OCI-LY3 (cell line): ENCODE data around the gene ASTN2.

Source experiments
- H2AFZ ChIP-seq: fragments of 200-600, 300-600 bp; shearing (Covaris generic); 2 replicates; pipeline ENCODE4 v1.6.0; 2014; ENCODE audit warnings: antibody characterized with exemption, low read depth, low read length
- H3K27ac ChIP-seq: fragments of 200-600, 300-600 bp; sonication (generic); 2 replicates; pipeline ENCODE4 v1.5.1; 2014; ENCODE audit warnings: mild to moderate bottlenecking, low read length, moderate library complexity, mixed read lengths
- H3K27me3 ChIP-seq: fragments of 200-600, 300-600 bp; sonication (generic); 2 replicates; pipeline ENCODE4 v1.6.1; 2014; ENCODE audit warnings: low read depth, low read length, mixed read lengths
- H3K36me3 ChIP-seq: fragments of 200-600, 300-600 bp; sonication (generic); replicated peaks from 2 replicates; pipeline ENCODE3; 2014; ENCODE audit warnings: low read depth, low read length, mixed read lengths
- H3K4me1 ChIP-seq: fragments of 300-600, 200-600 bp; sonication (generic); 2 replicates; pipeline ENCODE4 v1.6.1; 2014; ENCODE audit warnings: low read length, mixed read lengths
- H3K4me2 ChIP-seq: fragments of 200-600, 300-600 bp; sonication (generic); 2 replicates; pipeline ENCODE4 v1.6.1; 2014; ENCODE audit warnings: low read length, mixed read lengths
- H3K4me3 ChIP-seq: fragments of 300-600, 200-600 bp; sonication (generic); 2 replicates; pipeline ENCODE4 v1.5.1; 2014; ENCODE audit warnings: antibody characterized with exemption, mild to moderate bottlenecking, low read length, moderate library complexity
- H3K79me2 ChIP-seq: fragments of 300-600, 200-600 bp; shearing (Covaris generic); 2 replicates; pipeline ENCODE4 v1.6.1; 2014; ENCODE audit warnings: mild to moderate bottlenecking, low read length, mixed read lengths
- H3K9ac ChIP-seq: fragments of 300-600, 200-600 bp; shearing (Covaris generic); 2 replicates; pipeline ENCODE4 v1.6.0; 2014; ENCODE audit warnings: mild to moderate bottlenecking, low read length, moderate library complexity
- H3K9me3 ChIP-seq: fragments of 200-600, 300-600 bp; shearing (Covaris generic); 2 replicates; pipeline ENCODE4 v1.6.1; 2014; ENCODE audit warnings: low read length, mixed read lengths; ENCODE audit not compliant: insufficient read depth
- H4K20me1 ChIP-seq: fragments of 200-600, 300-600 bp; sonication (generic); 2 replicates; pipeline ENCODE4 v1.6.1; 2016; ENCODE audit warnings: low read length, mixed read lengths; ENCODE audit not compliant: insufficient read depth
- EZH2phosphoT487 ChIP-seq: fragments of 200-600 bp; shearing (Covaris generic); IDR thresholded peaks from 2 replicates; pipeline ENCODE4 v1.6.1; 2018; ENCODE audit warnings: antibody characterized with exemption, mixed run types, low read depth
- TF ChIP-seq, protein P1 (sequence below): fragments of 200-600, 300-600 bp; sonication (generic); IDR thresholded peaks from 2 replicates; pipeline ENCODE4 v1.5.1; 2014; ENCODE audit warnings: antibody characterized with exemption, low read length, low read depth

The ASTN2 gene

DNA sequence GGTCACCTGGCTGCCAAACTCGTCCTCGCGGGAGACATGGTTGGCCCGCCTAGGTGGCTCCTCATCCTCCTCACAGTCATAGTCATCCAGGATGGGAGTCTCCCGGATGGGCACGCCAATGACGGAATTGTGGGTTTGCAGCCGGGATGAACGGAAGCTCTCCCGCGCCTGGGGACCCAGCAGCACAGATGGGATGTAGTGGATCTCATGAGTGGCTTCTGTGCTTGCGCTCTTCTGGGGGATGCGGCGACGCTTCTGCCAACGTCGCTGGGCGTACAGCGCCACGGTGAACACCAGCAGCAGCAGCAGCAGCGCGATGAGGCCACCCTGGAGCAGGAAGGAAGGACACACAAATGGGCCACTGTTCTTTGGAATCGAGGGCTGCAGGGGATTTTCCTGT is 200.4 kb downstream of the ASTN2 start:
- Histone ChIP-seq H3K27me3 (no peaks in the 10 kb centered on the region; the same call in 1 of the 2 replicates), H3K4me2 (no peak overlapping the region), H3K27ac (no peak overlapping the region), H2AFZ (no peak overlapping the region), H3K9ac (no peak overlapping the region), H3K9me3 (no peaks in the 10 kb centered on the region), H4K20me1 (no peaks in the 10 kb centered on the region), H3K79me2 (no peaks in the 10 kb centered on the region), H3K4me1 (no peaks in the 10 kb centered on the region), H3K36me3 (no peaks in the 10 kb centered on the region), H3K4me3 (no peak overlapping the region)
- TF ChIP-seq EZH2phosphoT487 = no peak
- TF ChIP-seq, protein P1, sequence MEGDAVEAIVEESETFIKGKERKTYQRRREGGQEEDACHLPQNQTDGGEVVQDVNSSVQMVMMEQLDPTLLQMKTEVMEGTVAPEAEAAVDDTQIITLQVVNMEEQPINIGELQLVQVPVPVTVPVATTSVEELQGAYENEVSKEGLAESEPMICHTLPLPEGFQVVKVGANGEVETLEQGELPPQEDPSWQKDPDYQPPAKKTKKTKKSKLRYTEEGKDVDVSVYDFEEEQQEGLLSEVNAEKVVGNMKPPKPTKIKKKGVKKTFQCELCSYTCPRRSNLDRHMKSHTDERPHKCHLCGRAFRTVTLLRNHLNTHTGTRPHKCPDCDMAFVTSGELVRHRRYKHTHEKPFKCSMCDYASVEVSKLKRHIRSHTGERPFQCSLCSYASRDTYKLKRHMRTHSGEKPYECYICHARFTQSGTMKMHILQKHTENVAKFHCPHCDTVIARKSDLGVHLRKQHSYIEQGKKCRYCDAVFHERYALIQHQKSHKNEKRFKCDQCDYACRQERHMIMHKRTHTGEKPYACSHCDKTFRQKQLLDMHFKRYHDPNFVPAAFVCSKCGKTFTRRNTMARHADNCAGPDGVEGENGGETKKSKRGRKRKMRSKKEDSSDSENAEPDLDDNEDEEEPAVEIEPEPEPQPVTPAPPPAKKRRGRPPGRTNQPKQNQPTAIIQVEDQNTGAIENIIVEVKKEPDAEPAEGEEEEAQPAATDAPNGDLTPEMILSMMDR = no peak

DNA sequence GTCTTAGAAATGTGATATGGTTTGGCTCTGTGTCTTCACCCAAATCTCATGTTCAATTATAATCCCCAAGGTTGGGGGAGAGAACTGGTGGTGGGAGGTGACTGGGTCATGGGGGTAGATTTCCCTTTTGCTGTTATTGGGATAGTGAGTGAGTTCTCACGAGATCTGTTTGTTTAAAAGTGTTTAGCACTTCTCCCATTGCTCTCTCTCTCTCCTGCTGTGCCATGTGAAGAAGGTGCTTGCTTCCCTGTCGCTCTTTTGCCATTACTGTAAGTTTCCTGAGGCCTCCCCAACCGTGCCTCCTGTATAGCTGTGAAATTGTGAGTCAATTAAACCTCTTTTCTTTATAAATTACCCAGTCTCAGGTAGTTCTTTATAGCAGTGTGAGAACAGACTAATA is 203.6 kb downstream of the ASTN2 start:
- H3K27me3 ChIP-seq = no peaks in the 10 kb centered on the region; the same call in 1 of the 2 replicates
- H3K36me3 ChIP-seq = no peaks in the 10 kb centered on the region
- TF ChIP-seq EZH2phosphoT487 = no peak
- TF ChIP-seq, protein P1 = no peak
- no peak overlapping the region for H3K9ac ChIP-seq
- no peak overlapping the region for H3K4me3 ChIP-seq
- no peak overlapping the region for H3K27ac ChIP-seq
- no peaks in the 10 kb centered on the region for H4K20me1 ChIP-seq
- H3K4me1 ChIP-seq = no peaks in the 10 kb centered on the region
- no peaks in the 10 kb centered on the region for H3K9me3 ChIP-seq
- no peak overlapping the region for H2AFZ ChIP-seq
- no peak overlapping the region for H3K4me2 ChIP-seq
- no peaks in the 10 kb centered on the region for H3K79me2 ChIP-seq

DNA sequence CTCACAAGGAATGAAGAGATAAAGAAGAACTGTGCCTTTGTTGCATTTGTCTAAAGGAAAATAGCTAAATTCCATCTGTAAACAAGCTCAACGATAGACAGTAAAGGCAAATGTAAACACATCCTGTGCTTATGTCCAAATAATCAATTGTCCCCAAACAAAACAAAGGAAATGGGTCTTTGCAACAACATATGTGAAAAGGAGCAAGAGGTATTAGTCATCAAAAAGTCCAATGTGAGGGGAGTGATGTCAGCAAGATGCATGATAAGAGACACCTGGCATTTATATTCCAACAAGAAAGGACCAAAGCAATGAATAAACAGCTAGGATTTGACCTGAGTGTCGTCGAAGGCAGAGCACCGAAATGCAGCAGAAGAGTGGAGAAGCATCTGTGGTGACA is 209.1 kb downstream of the ASTN2 start:
- Histone ChIP-seq H3K9ac (no peak overlapping the region), H3K4me3 (no peak overlapping the region), H3K79me2 (no peaks in the 10 kb centered on the region), H3K36me3 (no peaks in the 10 kb centered on the region), H3K27ac (no peak overlapping the region), H3K4me1 (no peaks in the 10 kb centered on the region), H4K20me1 (no peaks in the 10 kb centered on the region), H2AFZ (no peak overlapping the region), H3K9me3 (no peaks in the 10 kb centered on the region), H3K27me3 (no peaks in the 10 kb centered on the region; the same call in 1 of the 2 replicates), H3K4me2 (no peak overlapping the region)
- TF ChIP-seq, protein P1 = no peak
- no peak for TF ChIP-seq EZH2phosphoT487

DNA sequence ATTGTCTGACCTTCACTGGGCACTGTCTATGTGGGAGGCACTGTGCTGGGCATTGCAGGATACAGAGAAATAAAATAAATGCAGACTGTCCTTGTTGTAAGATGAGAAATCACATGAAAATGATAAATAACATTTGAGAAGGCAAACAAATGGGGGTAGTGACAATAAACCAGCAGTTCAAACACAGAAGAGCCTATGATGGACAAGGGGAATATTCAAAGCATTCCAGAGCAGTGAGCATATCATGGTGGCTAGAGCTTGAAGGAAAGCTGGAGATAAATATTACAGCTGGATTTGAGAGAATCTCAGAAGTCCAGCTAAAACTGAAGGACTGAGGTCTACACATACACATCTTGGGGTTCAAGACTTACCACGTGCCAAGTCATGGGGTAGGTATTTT is 209.9 kb downstream of the ASTN2 start:
- Histone ChIP-seq H3K4me2 (no peak overlapping the region), H3K9me3 (no peaks in the 10 kb centered on the region), H3K36me3 (no peaks in the 10 kb centered on the region), H3K9ac (no peak overlapping the region), H3K27me3 (no peaks in the 10 kb centered on the region), H3K27ac (no peak overlapping the region), H3K79me2 (no peaks in the 10 kb centered on the region), H4K20me1 (no peaks in the 10 kb centered on the region), H3K4me1 (no peaks in the 10 kb centered on the region), H2AFZ (no peak overlapping the region), H3K4me3 (no peak overlapping the region)
- TF ChIP-seq EZH2phosphoT487 = no peak
- TF ChIP-seq, protein P1 = no peak
